GM13976 (cell line): ENCODE data around the gene ADGRB2.

Source experiments
- DNase-seq: peaks from one replicate; pipeline ENCODE4 v3.0.0; 2012; ENCODE audit warnings: low spot score
- in situ Hi-C: fragments of 300-500 bp; cut with MboI; formaldehyde crosslinking; loops from one replicate; pipeline ENCODE4 v1.12.0; 2022; ENCODE audit warnings: low sequenced_read_pairs, mixed read lengths, inconsistent platforms; ENCODE audit not compliant: unreplicated experiment
- TF ChIP-seq, protein P1 (sequence below): IDR thresholded peaks from 2 replicates; pipeline ENCODE4 v1.5.1; 2012; ENCODE audit warnings: borderline replicate concordance, mild to moderate bottlenecking; ENCODE audit not compliant: insufficient read depth; ENCODE audit errors: extremely low read depth, missing control alignments, control extremely low read depth

ADGRB2 gene

DNA sequence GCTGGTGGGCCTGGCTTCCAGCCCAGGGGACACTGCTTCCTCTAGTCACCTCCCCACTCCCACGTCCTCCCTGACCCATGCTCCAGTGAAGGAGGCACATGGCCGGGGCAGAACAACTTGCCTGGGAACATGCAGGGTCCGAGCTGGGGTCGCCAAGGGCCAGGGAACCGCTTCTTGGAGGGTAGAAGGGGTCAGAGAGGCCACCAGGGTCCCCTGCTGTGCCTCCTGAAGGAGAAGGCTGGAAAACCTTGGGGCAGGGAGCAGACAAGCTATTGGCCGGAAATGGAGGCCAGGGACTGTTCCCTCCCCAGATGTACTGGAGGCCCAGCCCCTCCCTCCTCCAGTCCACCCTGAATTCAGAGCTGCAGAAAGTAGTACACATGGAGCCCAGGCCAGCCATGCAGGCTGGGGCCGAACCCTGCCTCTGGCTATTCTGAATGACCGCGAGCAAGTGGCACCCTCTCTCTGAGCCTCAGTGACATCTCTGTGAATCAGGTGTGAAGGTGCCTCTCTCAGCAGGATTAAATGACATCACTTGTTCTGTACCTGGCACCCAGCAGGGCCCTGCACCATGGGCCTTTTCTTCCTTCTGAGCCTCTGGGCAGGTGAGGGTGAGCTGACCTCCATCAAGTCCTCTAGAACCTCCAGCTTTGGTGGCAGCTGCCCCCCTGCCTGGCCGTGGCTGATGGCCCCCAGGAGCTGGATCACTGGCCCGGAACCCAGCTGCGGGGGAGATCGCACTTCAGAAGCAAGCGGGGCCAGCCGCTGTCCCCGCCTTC is 35.9 kb upstream of the ADGRB2 start:
- TF ChIP-seq, protein P1, sequence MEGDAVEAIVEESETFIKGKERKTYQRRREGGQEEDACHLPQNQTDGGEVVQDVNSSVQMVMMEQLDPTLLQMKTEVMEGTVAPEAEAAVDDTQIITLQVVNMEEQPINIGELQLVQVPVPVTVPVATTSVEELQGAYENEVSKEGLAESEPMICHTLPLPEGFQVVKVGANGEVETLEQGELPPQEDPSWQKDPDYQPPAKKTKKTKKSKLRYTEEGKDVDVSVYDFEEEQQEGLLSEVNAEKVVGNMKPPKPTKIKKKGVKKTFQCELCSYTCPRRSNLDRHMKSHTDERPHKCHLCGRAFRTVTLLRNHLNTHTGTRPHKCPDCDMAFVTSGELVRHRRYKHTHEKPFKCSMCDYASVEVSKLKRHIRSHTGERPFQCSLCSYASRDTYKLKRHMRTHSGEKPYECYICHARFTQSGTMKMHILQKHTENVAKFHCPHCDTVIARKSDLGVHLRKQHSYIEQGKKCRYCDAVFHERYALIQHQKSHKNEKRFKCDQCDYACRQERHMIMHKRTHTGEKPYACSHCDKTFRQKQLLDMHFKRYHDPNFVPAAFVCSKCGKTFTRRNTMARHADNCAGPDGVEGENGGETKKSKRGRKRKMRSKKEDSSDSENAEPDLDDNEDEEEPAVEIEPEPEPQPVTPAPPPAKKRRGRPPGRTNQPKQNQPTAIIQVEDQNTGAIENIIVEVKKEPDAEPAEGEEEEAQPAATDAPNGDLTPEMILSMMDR: no peak
- in situ Hi-C loops: loop anchor here (10.0 kb wide), 1 partner anchor 135 kb away; no protein-coding TSS in a partner anchor
- no peak for DNase-seq

DNA sequence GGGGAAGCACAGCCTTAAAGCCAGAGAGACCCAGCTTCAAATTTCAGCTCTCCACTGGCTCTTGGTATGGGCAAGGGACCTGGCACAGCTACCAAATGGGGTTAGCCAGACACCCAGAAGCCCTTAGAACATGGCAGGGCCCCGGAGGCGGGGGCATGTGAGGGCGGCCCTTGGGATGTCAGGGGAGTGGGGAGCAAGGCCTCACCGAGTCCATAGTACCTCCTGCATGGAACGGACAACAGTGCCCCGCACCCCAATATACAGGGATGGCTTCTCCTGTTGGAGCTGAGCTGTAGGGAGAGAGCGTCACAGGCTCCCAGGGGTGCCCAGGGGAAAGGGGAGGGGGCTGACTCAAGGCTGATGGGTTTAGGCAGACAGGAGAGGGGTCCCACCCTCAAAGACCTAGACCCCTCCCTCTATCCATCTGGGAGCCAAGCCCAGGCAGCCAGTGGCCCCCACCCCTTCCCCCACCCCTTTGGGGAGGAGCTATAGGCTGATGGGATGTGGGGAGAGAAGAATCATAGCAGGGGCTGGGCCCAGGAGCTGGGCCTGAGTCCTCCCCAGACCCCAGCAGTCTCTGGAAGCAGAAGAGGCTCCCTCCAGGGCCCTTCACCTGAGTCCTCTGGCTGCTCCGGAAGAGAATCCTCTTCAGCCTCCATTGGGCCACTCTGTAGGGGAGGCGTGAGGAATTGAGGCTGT is 35.2 kb upstream of the ADGRB2 start:
- DNase-seq: no peak

GRCh38 chr1:31798433-31799195 is 34.5 kb upstream of the ADGRB2 start:
- no peak for DNase-seq
- TF ChIP-seq, protein P1: no peak
- in situ Hi-C loops: loop anchor here (10.0 kb wide), 1 partner anchor 134 kb away; no protein-coding TSS in a partner anchor

More for the DNA sequence above, 35.2 kb upstream of the ADGRB2 start:
- in situ Hi-C loops: loop anchor here (10.0 kb wide), 1 partner anchor 135 kb away; no protein-coding TSS in a partner anchor
- TF ChIP-seq, protein P1: no peak

- DNase-seq: no peak
- TF ChIP-seq, protein P1: no peak
- in situ Hi-C loops: loop anchor here (10.0 kb wide), 1 partner anchor 133 kb away; no protein-coding TSS in a partner anchor
Measured at GRCh38 chr1:31798086-31798432, 33.9 kb upstream of the ADGRB2 start.

DNA sequence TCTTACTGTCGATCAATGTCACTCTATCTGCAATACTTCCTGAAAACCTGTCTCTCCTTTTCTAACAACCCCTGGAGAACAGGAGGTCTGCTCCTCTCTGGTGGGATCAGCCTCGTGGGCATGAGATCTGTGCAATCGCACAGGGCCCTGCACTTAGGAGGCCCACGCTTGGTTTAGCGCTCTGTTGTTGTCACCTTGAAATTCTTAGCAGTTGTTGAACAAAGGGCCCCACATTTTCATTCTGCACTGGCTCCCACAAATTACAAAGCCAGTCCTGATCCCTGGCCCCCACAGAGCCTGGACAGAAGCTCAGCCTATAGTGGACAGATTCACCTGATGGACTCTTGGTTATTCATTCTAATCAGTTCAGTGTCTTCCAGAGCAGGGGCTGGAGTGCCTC is 33.1 kb upstream of the ADGRB2 start:
- TF ChIP-seq, protein P1: no peak
- in situ Hi-C loops: loop anchor here (10.0 kb wide), 1 partner anchor 132 kb away; no protein-coding TSS in a partner anchor
- no peak for DNase-seq

- in situ Hi-C loops: loop anchor here (10.0 kb wide), 1 partner anchor 132 kb away; no protein-coding TSS in a partner anchor
- TF ChIP-seq, protein P1: no peak
- no peak for DNase-seq
Measured at GRCh38 chr1:31796707-31797106, 32.6 kb upstream of the ADGRB2 start.
